ENCODE data around the gene ZNF785.

DNA sequence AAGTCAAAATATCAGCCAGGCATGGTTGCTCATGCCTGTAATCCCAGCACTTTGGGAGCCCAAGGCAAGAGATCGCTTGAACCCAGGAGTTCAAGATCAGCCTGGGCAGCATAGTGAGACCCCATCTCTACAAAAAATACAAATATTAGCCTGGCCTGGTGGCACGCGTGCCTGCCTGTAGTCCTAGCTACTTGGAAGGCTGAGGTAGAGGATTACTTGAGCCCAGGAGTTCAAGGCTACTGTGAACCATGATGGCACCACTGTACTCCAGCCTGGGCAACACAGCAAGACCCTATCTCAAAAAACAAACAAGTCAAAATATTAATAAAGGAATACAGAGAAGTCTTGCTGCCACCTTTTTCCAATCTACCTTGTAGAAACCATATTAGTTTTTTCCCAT, 20.5 kb upstream of the ZNF785 start:
- TF ChIP-seq POLR2AphosphoS5 (IDR thresholded peaks at IDR 0.05; ENCODE audit: low read depth, low read length) (no peak), FOXP2 (optimal IDR thresholded peaks at IDR 0.05; ENCODE audit: borderline replicate concordance, extremely low read depth, extremely low read length, insufficient read depth) (no peak), SIN3A (IDR thresholded peaks at IDR 0.05; ENCODE audit: borderline replicate concordance, insufficient read depth, low read length) (no peak), TAF1 (IDR thresholded peaks at IDR 0.05; ENCODE audit: borderline replicate concordance, insufficient read depth, low read length) (no peak)
- TF ChIP-seq, protein P1, sequence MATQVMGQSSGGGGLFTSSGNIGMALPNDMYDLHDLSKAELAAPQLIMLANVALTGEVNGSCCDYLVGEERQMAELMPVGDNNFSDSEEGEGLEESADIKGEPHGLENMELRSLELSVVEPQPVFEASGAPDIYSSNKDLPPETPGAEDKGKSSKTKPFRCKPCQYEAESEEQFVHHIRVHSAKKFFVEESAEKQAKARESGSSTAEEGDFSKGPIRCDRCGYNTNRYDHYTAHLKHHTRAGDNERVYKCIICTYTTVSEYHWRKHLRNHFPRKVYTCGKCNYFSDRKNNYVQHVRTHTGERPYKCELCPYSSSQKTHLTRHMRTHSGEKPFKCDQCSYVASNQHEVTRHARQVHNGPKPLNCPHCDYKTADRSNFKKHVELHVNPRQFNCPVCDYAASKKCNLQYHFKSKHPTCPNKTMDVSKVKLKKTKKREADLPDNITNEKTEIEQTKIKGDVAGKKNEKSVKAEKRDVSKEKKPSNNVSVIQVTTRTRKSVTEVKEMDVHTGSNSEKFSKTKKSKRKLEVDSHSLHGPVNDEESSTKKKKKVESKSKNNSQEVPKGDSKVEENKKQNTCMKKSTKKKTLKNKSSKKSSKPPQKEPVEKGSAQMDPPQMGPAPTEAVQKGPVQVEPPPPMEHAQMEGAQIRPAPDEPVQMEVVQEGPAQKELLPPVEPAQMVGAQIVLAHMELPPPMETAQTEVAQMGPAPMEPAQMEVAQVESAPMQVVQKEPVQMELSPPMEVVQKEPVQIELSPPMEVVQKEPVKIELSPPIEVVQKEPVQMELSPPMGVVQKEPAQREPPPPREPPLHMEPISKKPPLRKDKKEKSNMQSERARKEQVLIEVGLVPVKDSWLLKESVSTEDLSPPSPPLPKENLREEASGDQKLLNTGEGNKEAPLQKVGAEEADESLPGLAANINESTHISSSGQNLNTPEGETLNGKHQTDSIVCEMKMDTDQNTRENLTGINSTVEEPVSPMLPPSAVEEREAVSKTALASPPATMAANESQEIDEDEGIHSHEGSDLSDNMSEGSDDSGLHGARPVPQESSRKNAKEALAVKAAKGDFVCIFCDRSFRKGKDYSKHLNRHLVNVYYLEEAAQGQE (IDR thresholded peaks at IDR 0.05; ENCODE audit: insufficient read depth in 1 of 2, low read depth in 2 of 2, low read length in 2 of 2): no peak

All from PFSK-1 (cell line).